Measurements from ENCODE around the gene TRMT6.

Gene TRMT6

DNA sequence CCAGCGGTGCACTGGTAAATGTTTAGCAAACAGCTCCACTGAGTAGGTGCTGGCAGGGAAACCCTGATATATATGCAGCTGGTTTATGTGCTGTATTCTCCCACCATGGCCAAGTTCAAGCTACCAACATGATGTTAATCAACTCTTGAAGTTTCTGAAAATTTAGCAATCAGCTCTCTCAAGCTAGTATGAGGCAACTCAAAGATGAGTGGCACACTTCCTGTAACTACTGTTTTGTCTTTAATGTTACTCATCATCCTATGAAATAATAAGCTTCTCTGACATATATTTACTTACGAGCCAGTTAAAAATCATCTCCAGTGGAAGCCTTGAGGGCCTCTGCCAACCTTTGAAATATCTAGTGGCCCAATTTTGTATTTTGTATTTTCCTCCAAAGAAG lies 54.7 kb downstream of the TRMT6 start:
- no peak for DNase-seq

DNA sequence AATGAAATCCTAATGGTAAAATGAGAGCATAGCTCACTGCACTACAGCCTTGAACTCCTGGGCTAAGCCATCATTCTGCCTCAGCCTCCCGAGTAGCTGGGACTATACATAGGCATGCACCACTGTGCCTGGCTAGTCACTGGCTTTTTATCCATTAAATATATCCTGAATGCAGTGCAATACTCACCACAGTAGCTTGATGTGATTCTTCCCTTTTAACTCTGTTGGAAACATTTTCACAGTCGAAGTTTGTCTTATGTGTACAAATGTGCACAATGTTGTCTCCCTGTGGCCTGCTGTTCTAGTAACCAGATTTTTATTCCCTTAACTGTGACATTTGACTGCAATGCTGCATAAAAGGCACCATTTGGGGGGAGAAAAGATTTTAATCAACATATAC lies 56.7 kb downstream of the TRMT6 start:
- DNase-seq, result no peak

DNA sequence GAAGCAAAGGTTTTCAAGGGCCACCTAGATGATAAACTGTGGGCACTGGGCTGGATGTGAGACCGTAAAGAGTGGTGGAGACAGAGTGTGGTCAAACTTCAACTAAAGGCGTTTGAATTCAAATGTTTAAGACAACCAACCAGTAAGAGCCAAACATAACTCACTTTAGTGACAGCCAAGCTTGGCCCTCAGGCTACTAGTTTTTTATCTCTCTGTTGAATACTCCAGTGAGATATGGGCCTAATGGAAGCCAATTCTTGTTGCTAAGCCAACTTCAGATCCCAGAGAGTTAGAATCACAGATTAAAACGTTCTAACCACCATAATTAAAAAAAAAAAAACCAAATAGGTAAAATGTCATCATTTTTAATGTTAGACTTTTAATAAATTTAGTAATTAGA lies 57.3 kb downstream of the TRMT6 start:
- no peak for DNase-seq

DNA sequence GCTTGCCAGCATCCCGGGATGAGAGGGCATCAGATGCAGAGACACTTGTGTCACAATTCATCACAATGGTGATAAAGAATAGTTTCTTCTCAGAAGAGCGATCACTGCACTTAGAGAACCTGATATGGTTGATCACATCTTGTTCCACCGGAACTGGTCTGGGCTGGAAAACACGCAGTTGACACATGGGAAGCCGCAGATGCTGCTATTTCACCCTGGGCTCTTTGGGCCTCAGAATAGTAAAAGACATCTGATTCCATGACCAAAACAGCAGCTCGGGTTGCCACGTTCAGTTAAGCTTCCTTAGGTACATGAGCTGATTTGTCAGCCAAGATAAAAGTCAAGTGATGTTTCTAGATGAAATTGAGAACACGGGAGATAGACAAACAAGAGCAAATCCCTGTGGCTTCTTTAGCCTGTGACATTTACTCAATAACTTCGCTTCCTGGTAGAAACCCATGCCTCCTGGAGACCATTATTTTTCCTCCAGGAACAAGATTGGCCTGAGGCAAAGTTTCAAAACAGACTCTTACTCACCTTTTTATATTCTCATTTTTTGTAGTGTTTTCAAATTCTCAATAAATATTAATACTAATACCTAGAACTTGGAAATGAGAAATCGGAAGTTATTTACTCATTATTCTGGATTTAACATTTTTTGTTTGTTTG lies 59.4 kb downstream of the TRMT6 start:
- DNase-seq, result no peak

DNA sequence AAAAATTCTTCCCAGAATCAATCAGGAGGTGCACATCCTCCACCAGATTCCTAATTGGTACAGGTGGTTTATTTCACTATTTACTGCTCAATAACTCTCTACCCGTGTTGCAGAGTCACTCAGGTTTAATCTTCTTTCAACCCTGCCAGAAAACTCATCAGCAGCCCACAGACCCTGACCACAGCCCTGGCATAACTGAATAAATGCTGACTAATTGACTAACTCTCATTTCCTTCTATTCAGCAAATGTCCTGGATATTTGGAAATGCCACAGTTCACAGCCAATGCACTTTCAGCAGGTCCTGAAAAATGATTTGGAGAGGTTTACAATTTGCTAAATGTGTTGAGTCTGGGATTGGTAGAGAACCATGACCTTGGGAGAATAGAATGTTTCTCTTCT lies 62.3 kb downstream of the TRMT6 start:
- DNase-seq, result no peak

DNA sequence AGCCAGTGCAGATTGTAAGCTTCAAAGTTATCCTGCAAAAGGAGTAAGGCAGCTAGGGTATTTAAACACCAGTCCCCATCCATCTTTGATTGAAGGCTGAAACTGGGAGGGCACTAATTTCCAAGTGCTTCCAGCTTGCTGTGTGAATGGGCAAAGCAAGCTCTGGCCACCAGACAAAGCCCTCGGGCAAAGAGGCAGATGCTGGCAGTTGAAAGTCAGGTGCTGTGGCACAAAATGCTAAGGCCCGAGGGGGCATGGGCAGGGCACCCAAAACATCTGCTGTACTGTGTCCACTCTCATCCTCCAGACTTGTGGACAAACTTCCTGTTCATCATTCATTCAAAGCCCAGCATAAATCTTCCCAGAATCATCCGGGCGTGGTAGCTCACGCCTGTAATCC lies 62.9 kb downstream of the TRMT6 start:
- no peak for DNase-seq

Measured in CD4-positive, alpha-beta T cell treated with Interleukin-10 for 1 hour (primary cell).